NOMO-1 (cell line): ENCODE results near the gene SLC22A14.
"Not testable (repeated sequence)": the region's sequence is repeated elsewhere in the genome, so short reads cannot be mapped to it uniquely, and the experiment has no call there.

Source experiments
- DNase-seq, 2 experiments: peaks; one replicate each; lab custom pipeline; 2025; ENCODE audit not compliant: unreplicated experiment in 2 of 2; lab: John Stamatoyannopoulos, UW

The SLC22A14 gene

GRCh38 chr3:38281895-38282686 is at the start of gene SLC22A14:
SLC22A14 (plus strand) TSS chr3:38282294; CDS start chr3:38306027, 23,733 bp downstream.
- no peak for DNase-seq

- peak; percentile 46 to 70 for DNase-seq
These were observed 49.4 kb upstream of the SLC22A14 start for GRCh38 chr3:38232701-38233100.

- no peak for DNase-seq
These were observed 46.6 kb upstream of the SLC22A14 start for GRCh38 chr3:38235466-38235865.

GRCh38 chr3:38238416-38239008 is 43.6 kb upstream of the SLC22A14 start:
- DNase-seq = no peak

GRCh38 chr3:38242812-38243211 is 39.3 kb upstream of the SLC22A14 start:
- DNase-seq = not testable (repeated sequence)

- DNase-seq = no peak
These were observed 36.2 kb upstream of the SLC22A14 start for GRCh38 chr3:38245930-38246329.

- no peak for DNase-seq
These were observed 34.6 kb upstream of the SLC22A14 start for GRCh38 chr3:38247366-38248035.

- no peak for DNase-seq
These were observed 31.9 kb upstream of the SLC22A14 start for GRCh38 chr3:38250198-38250597.

GRCh38 chr3:38251197-38251596 is 30.9 kb upstream of the SLC22A14 start:
- DNase-seq = no peak

- DNase-seq = no peak
These were observed 28.4 kb upstream of the SLC22A14 start for GRCh38 chr3:38253704-38254103.

- no peak for DNase-seq
These were observed 27.2 kb upstream of the SLC22A14 start for GRCh38 chr3:38254872-38255271.

GRCh38 chr3:38255627-38256026 is 26.5 kb upstream of the SLC22A14 start:
- no peak for DNase-seq

- no peak for DNase-seq
These were observed 24.5 kb upstream of the SLC22A14 start for GRCh38 chr3:38257583-38257982.

- no peak for DNase-seq
These were observed 21.6 kb upstream of the SLC22A14 start for GRCh38 chr3:38260474-38260873.

GRCh38 chr3:38264353-38264771 is 17.7 kb upstream of the SLC22A14 start:
- no peak for DNase-seq

- no peak for DNase-seq
These were observed 17.3 kb upstream of the SLC22A14 start for GRCh38 chr3:38264779-38265178.

- no peak for DNase-seq
These were observed 16.3 kb upstream of the SLC22A14 start, which contains the start of gene SLC22A13 for GRCh38 chr3:38265604-38266307. SLC22A13 (plus strand) TSS chr3:38265812; CDS start chr3:38265861, 49 bp downstream.

GRCh38 chr3:38266810-38267209 is 15.3 kb upstream of the SLC22A14 start:
- DNase-seq = no peak

GRCh38 chr3:38267662-38268061 is 14.4 kb upstream of the SLC22A14 start:
- no peak for DNase-seq

- DNase-seq = peak in 1 of 2 experiments; percentile 46
These were observed 14.0 kb upstream of the SLC22A14 start for GRCh38 chr3:38268087-38268486.

GRCh38 chr3:38268522-38268921 is 13.6 kb upstream of the SLC22A14 start:
- peak; percentile 67 to 73 for DNase-seq
